ENCODE measurements around the gene SURF1. TPM values are rescaled to one million over a fixed set of nuclear protein-coding genes. Genes with fewer than 3 reads are reported as not detected.
A peak's percentile ranks its signal among the peaks of the same experiment; 100 is the strongest.

SURF1 gene
- total and polyA plus RNA-seq, 9 of the 15 experiments (the other 6 are each of a cell fraction or from before 2014, with no cell fraction given): 16.1 to 31.3 (median 20.9) TPM

DNA sequence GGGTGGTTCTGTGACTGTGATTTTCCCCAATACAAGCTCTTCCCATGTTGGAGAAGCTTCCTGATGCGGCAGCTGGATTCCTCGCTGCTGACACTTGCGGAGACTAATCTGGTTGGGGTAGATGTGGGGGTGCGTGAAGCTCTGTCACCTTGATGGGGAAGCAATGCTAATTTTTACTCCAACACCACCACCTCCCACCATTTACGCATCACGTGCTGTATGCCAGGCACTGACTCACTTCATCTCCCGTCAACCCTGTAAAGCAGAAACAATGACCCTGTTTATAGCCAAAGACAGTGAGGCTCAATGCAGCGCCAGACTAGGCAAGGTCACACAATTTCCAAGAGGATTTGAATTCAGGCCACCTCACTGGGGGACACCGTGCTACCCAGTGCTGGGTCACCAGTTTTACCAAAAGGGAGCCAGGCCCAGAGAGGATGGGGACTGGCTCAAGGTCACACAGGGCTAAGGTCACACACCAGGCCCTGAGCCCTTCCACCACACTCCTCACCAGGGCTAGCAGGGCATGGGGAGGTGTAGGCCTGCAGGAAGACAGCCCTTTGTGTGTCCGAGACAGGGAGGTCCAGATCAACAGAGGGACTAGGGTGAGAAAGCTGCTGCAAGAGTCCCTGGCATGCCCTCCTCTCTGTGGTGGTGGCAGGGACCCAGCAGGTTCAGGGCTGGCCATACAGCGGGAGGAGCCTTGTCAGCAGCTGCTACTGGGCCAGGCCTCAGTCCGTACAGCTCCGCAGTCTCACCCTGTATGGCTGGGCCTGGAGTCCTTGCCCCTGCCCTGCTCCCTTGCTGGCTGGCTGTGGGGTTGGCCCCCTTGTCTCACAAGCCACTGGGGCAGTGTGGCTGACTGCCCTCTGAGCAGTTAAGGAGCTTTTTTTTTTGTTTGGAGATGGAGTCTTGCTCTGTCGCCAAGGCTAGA is 23.1 kb upstream of the SURF1 start:
- no peak for DNase-seq (ENCODE audit: extremely low read depth in 1 of 4, low spot score in 3 of 4)
- no peak for TF ChIP-seq HEY1 (CRISPR knock-in tag; IDR thresholded peaks at IDR 0.05; ENCODE audit: borderline replicate concordance)
- TF ChIP-seq, protein P1, sequence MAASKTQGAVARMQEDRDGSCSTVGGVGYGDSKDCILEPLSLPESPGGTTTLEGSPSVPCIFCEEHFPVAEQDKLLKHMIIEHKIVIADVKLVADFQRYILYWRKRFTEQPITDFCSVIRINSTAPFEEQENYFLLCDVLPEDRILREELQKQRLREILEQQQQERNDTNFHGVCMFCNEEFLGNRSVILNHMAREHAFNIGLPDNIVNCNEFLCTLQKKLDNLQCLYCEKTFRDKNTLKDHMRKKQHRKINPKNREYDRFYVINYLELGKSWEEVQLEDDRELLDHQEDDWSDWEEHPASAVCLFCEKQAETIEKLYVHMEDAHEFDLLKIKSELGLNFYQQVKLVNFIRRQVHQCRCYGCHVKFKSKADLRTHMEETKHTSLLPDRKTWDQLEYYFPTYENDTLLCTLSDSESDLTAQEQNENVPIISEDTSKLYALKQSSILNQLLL (CRISPR knock-in tag; IDR thresholded peaks at IDR 0.05; ENCODE audit: borderline replicate concordance): no peak
- no peak for TF ChIP-seq FOXM1 (IDR thresholded peaks at IDR 0.05; ENCODE audit: low read depth)
- no peak for TF ChIP-seq FOXM1 (CRISPR knock-in tag; IDR thresholded peaks at IDR 0.05; ENCODE audit: low read depth)
- TF ChIP-seq, protein P2, sequence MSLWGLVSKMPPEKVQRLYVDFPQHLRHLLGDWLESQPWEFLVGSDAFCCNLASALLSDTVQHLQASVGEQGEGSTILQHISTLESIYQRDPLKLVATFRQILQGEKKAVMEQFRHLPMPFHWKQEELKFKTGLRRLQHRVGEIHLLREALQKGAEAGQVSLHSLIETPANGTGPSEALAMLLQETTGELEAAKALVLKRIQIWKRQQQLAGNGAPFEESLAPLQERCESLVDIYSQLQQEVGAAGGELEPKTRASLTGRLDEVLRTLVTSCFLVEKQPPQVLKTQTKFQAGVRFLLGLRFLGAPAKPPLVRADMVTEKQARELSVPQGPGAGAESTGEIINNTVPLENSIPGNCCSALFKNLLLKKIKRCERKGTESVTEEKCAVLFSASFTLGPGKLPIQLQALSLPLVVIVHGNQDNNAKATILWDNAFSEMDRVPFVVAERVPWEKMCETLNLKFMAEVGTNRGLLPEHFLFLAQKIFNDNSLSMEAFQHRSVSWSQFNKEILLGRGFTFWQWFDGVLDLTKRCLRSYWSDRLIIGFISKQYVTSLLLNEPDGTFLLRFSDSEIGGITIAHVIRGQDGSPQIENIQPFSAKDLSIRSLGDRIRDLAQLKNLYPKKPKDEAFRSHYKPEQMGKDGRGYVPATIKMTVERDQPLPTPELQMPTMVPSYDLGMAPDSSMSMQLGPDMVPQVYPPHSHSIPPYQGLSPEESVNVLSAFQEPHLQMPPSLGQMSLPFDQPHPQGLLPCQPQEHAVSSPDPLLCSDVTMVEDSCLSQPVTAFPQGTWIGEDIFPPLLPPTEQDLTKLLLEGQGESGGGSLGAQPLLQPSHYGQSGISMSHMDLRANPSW (CRISPR knock-in tag; IDR thresholded peaks at IDR 0.05): no peak
- H3K27ac ChIP-seq (ENCODE audit: extremely low read depth, low read depth, low read length): no peak overlapping the region
- no peaks in the 10 kb centered on the region; a peak in 1 of 5 replicates for H3K27me3 ChIP-seq (ENCODE audit: control insufficient read depth in 2 of 2, insufficient read depth in 2 of 2, low read length in 2 of 2)
- no peak overlapping the region for H2AFZ ChIP-seq (ENCODE audit: low read depth, low read length)
- H3K9me3 ChIP-seq (replicated peaks; ENCODE audit: control insufficient read depth, insufficient read depth, low read depth, low read length): peaks cover 5% of the 10 kb centered on the region
- H3K9me1 ChIP-seq (ENCODE audit: control insufficient read depth, insufficient read depth, low read length): no peaks in the 10 kb centered on the region
- H3K9ac ChIP-seq (ENCODE audit: insufficient read depth in 1 of 2, low read depth in 2 of 2, low read length in 2 of 2): peak overlapping the region in 1 of 2 experiments; percentile 37; a peak in 1 of 4 replicates
- BruUV-seq (replicated peaks): no TSS peak
- POLR2A ChIA-PET: interaction anchor here (0.6 to 1.9 kb wide), 4 partner anchors 20 to 74 kb away, joined by 3 to 8 read pairs (median 5); partner anchors contain the start of genes MED22 and RPL7A
- no peak overlapping the region for H3K4me3 ChIP-seq
- intact Hi-C loops (cut with micrococcal nuclease) (no loop called here), in situ Hi-C loops (cut with MboI) (no loop called here)
- WGBS (ENCODE audit: insufficient coverage, low coverage, missing lambda C conversion rate): 75% methylated on average over 14 of the region's 14 CpGs
- H3K4me2 ChIP-seq (ENCODE audit: insufficient read depth, low read length): no peak overlapping the region
- H3K79me2 ChIP-seq (ENCODE audit: control insufficient read depth, insufficient read depth, low read length): peaks cover 22% of the 10 kb centered on the region
- no peaks in the 10 kb centered on the region for H3K36me3 ChIP-seq (ENCODE audit: control insufficient read depth, insufficient read depth, low read length)
- H4K20me1 ChIP-seq (replicated peaks; ENCODE audit: control insufficient read depth, insufficient read depth, low read length): 0 out of 2 replicates have a peak, but pooled peaks cover 6% of the 10 kb centered on the region
- peaks cover 11 to 26% of the 10 kb centered on the region in 2 experiments; a peak in 4 of 5 replicates for H3K4me1 ChIP-seq (replicated peaks in 1 of 2; ENCODE audit: control insufficient read depth in 2 of 2, insufficient read depth in 2 of 2, low read length in 2 of 2)
- CTCF ChIA-PET (ENCODE audit: low intra/inter-chr PET ratio): no interaction called here
- no peak for FAIRE-seq
- no peak for ATAC-seq
